HG02981 (cell line): Measurements from ENCODE around the gene NMNAT3.
A peak's percentile ranks its signal among the peaks of the same experiment; 100 is the strongest.
"Not testable (repeated sequence)": the region's sequence is repeated elsewhere in the genome, so short reads cannot be mapped to it uniquely, and the experiment has no call there.

ENCODE experiments used
- ATAC-seq: cut with Tn5 transposase; IDR thresholded peaks from one replicate; pipeline ENCODE4 v1.9.1; 2021; ENCODE audit warnings: mild to moderate bottlenecking, moderate library complexity; ENCODE audit not compliant: unreplicated experiment

The NMNAT3 gene

GRCh38 chr3:139639662-139640061 lies 38.1 kb downstream of the NMNAT3 start:
- ATAC-seq: no peak

DNA sequence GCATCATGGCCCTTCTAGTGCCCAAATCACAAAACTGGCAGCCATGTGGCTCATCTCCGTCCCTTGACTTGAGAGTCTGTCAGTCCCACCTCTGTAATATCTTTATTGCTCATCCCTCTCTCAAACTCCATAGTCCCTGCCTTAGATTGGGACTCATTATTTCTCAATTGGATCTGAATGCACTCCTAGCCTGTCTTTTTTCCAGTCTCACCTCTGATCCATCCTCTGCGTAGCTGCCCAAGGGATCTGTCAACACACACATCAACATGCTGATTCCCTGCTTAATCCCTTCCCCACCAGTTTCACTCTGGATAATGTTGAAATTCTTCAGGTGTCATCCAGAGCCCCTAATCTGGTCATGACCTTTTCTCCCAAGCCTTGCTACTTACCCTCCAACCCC lies 39.3 kb downstream of the NMNAT3 start:
- no peak for ATAC-seq

DNA sequence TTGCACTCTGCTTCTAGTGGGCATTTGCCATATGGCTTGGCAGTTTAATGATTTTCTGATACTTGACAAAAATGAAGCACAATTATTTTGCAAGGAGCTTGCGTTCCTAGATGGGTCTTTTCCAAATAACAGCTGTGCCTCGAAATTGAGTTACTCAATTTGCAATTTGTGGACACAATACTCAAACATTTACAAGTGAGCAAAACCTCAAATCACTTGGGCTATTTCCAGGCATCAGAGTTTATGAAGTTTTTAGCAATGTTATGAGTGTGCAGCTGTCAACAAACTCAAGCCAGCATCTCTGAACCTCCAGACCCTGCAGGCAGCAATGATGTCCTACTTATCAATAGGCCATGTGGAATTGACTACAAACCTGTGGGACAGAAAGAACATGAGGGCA lies 41.3 kb downstream of the NMNAT3 start:
- ATAC-seq: no peak

- no peak for ATAC-seq
These were observed 43.6 kb downstream of the NMNAT3 start for GRCh38 chr3:139634111-139634635.

- ATAC-seq: no peak
These were observed 44.3 kb downstream of the NMNAT3 start for GRCh38 chr3:139633511-139633910.

GRCh38 chr3:139630542-139630941 lies 47.2 kb downstream of the NMNAT3 start:
- ATAC-seq: no peak

DNA sequence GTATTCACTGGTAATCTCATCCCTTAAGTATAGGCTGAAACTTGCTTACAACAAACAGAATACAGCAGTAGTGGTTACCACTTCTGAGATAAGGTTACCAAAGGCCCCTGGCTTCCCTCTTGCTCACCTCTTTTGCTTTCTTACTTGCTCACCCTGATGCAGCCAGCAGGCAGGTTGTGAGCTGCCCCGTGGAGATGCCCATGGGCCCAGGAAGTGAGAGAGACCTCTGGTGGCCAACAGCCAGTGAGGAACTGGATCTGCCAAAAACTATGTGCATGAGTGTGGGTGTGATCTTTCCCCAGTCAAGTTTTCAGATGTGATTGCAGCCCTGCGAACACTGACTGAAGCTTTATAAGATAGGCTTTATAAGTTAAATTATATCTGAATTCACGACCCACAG lies 48.7 kb downstream of the NMNAT3 start:
- peak; percentile 72 for ATAC-seq

GRCh38 chr3:139627759-139628158 lies 50.0 kb downstream of the NMNAT3 start:
- ATAC-seq: no peak

DNA sequence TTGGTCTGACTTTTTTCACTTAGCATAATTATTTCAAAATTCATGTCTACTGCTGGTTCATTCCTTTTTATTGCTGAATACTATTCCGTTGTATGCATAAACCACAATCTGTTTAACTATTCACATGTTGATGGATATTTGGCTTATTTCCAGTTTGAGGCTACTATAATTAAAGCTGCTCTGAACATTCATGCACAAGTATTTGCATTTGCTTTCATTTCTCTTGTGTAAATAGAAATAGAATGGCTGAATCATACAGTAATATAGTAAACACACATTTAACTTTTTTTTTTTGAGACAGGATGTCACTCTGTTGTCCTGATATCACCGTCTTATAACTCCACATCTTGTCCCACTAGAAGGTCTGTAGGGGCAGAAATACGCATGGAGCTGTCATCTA lies 57.3 kb downstream of the NMNAT3 start:
- no peak for ATAC-seq

DNA sequence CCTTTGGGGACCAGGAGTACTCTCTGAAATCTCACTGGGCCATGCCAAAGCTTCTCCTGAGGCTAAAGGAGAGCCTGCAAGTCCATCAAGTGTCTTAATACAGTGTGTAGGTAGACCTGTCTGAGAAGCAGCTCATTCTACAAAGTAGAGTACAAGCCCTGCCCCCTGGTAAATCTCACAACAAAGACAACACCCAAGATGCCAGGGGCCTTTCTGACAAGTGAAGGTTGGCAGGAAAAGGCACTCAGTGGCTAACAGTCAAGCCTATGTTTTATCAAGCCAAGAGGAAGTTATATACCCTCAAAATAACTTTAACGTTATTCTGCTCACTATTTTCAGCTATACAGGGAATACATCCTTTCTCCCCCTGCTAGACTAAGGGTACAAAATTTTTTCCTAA lies 58.3 kb downstream of the NMNAT3 start:
- no peak for ATAC-seq

- ATAC-seq: no peak
These were observed 60.0 kb downstream of the NMNAT3 start for GRCh38 chr3:139617672-139618268.

- no peak for ATAC-seq
These were observed 66.2 kb downstream of the NMNAT3 start for GRCh38 chr3:139611528-139611927.

- ATAC-seq: no peak
These were observed 66.9 kb downstream of the NMNAT3 start for GRCh38 chr3:139610886-139611285.

DNA sequence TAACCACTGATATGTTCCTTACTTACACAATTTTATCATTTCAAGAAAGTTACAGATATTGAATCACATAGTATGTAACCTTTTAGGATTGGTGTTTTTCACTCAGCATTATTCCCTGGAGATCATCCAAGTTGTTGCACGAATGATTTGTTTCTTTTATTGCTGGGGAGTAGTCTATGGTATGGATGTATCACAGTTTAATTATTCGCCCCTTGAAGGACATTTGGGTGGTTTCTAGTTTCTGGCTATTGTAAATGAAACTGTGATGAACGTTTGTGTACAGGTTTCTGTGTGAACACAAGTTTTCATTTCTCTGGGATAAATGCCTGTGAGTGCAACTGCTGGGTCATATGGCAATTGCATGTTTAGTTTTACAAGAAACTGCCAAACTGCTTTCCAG lies 68.8 kb downstream of the NMNAT3 start:
- no peak for ATAC-seq

DNA sequence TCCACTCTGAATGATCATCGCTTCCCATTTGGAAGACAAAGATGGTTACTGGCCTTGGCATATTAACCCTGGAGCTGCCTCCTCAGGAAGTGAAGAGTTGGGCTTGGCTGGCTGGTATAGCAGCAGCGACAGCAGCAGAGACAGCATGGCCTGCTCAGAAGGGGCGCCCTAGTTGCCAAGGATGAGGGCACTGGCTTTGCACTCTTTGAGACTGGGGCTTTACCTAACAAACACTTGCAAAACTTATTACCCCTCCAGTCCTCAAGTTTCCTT lies 69.7 kb downstream of the NMNAT3 start:
- ATAC-seq: no peak

GRCh38 chr3:139607257-139608107 lies 70.3 kb downstream of the NMNAT3 start:
- ATAC-seq: no peak

- no peak for ATAC-seq
These were observed 75.8 kb downstream of the NMNAT3 start for GRCh38 chr3:139602003-139602402.

DNA sequence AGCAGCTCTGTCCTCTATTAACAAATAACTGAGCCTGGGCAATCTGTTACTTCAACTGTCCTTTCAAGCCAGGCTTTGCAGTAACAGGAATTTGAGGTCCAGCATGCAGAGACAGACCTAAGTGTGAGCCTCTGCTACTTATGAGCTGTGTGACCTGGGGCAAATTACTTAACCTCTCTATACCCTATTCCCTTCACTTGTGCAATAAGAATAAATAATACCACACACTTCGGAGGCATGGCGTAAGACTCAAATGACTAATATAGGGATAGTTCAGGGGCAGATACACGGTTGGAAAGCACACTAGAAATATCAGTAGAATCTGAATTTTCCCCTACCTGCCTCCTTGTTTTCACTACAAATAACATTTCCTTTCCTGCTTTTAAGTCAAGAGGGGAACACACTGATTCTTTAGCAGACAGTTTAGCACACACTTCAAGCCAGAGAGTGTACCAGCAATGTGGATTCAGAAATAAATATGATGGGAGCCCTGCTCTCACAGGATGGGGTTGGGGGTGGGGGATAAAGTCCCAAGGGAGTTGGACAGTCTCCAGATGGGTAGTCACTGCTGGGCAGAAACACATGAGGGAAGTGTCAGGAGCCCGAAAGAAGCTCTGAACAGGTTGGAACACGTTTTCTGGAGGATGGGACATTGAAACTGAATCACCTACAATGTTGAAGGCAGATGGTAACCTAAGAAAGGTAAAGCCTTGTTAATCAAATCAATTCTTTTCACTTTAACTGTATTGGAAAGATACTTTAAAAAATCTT lies 76.4 kb downstream of the NMNAT3 start:
- no peak for ATAC-seq

DNA sequence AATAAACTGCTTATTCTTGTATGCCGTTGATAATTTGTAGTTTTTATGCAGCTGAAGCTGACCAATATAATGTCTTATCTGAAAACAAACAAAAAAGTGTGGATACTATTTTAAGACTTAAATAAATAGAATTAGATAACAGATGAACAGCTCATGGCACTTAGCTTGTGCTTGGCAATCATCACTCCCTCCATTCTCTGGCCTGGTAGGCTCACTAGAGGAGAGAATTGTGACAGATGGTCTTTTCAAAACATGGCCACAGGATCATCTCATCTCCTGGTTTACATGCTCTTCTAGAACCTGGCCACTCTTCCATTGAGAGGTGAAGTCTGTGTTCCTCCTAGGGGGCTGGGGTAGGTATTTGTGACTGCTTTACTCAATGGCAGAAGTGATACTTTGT lies 79.8 kb downstream of the NMNAT3 start:
- ATAC-seq: no peak

DNA sequence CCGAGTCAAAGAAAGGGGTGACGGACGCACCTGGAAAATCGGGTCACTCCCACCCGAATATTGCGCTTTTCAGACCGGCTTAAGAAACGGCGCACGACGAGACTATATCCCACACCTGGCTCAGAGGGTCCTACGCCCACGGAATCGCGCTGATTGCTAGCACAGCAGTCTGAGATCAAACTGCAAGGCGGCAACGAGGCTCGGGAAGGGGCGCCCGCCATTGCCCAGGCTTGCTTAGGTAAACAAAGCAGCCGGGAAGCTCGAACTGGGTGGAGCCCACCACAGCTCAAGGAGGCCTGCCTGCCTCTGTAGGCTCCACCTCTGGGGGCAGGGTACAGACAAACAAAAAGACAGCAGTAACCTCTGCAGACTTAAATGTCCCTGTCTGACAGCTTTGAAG lies 86.6 kb downstream of the NMNAT3 start:
- ATAC-seq: not testable (repeated sequence)

- no peak for ATAC-seq
These were observed 89.3 kb downstream of the NMNAT3 start for GRCh38 chr3:139588450-139588849.

DNA sequence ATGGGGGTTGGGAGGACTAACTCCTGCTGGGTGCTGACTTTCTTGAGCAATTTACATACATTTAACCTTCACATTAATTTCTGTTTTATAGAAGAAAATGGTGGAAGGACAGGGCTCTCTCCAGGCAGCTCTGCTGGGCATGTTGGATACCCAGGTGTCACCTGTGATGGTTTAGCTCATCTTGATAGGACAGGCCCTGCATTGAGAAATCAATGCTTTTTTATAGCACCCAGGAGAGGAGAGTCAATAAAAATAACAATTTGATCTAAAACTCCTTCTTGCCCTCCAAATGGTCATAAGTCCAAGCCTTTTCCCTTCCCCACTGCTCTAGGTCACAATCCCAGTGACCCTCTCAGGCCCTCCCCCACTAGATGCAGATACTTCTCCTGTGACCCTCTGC lies 90.0 kb downstream of the NMNAT3 start:
- no peak for ATAC-seq
